Right lobe of liver (tissue), 4 donors: ENCODE measurements around the gene MRPS17.

ENCODE experiments used
- POLR2A ChIP-seq: fragments of 450-650 bp; IDR thresholded peaks from one replicate; pipeline ENCODE4 v1.6.1; 2017; ENCODE audit warnings: antibody characterized with exemption, mild to moderate bottlenecking
- TF ChIP-seq, protein P1 (sequence below), 4 donors: fragments of 200-600 bp in 3 of 4; fragments of 450-650 bp in 1 of 4; IDR thresholded peaks; one replicate each; pipeline versions ENCODE4 v1.5.1 to v1.8.0; 2016 to 2022; ENCODE audit warnings: antibody characterized with exemption in 4 of 4, mild to moderate bottlenecking in 2 of 4
- donor health status: DM: no; HTN: no; CAD: no.
- donor health status: DM: no; HTN: no; CAD: no.
- donor health status: DM: no; HTN: yes; CAD: no.

DNA sequence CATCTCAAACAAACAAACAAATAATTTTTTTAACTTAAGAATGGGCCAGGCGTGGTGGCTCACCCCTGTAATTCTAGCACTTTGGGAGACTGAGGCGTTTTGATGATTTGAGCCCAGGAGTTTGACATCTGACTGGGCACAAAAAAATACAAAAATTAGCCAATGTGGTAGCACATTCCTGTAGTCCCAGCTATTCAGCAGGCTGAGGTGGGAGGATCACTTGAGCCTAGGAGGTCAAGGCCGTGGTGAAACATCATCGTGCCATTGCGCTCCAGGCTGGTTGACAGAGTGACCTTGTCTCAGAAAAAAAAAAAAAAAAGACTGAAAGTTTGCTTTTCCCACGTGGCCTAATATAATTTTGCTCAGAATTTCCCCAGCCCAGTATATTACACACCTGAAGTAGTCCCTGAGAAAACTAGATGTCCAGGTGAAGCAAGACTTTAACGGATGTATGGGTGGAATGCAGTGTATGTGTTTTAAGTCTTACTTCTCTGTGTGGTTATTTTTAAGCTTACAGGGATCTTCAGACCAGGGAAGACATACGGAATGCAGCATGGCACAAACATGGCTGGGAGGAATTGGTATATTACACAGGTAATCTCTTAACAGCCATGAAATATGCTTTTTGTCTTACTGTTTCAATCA, 45.3 kb downstream of the MRPS17 start:
- TF ChIP-seq, protein P1, sequence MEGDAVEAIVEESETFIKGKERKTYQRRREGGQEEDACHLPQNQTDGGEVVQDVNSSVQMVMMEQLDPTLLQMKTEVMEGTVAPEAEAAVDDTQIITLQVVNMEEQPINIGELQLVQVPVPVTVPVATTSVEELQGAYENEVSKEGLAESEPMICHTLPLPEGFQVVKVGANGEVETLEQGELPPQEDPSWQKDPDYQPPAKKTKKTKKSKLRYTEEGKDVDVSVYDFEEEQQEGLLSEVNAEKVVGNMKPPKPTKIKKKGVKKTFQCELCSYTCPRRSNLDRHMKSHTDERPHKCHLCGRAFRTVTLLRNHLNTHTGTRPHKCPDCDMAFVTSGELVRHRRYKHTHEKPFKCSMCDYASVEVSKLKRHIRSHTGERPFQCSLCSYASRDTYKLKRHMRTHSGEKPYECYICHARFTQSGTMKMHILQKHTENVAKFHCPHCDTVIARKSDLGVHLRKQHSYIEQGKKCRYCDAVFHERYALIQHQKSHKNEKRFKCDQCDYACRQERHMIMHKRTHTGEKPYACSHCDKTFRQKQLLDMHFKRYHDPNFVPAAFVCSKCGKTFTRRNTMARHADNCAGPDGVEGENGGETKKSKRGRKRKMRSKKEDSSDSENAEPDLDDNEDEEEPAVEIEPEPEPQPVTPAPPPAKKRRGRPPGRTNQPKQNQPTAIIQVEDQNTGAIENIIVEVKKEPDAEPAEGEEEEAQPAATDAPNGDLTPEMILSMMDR (IDR thresholded peaks at IDR 0.05): no peak
- no peak for TF ChIP-seq POLR2A
